SK-N-SH treated with all-trans-retinoic acid at 6 μM for 48 hours (cell line): Measurements from ENCODE around the gene DNAJC15.

Source experiments
- ATAC-seq: fragments of 200-7000 bp; cut with Tn5 transposase; 3 replicates; pipeline ENCODE4 v1.9.1; 2020; ENCODE audit warnings: mild to moderate bottlenecking, moderate library complexity
- ARNTL ChIP-seq: fragments of 450-650 bp; formaldehyde crosslinking; IDR thresholded peaks from 2 replicates; pipeline ENCODE4 v1.5.0; 2020; ENCODE audit warnings: low read depth, mild to moderate bottlenecking, moderate library complexity, borderline replicate concordance
- BACH2 ChIP-seq: fragments of 250-450 bp; sonication (Bioruptor Pico); IDR thresholded peaks from 2 replicates; pipeline ENCODE4 v1.9.0; 2021; ENCODE audit warnings: mild to moderate bottlenecking, borderline replicate concordance
- CSDC2 ChIP-seq: fragments of 250-450 bp; sonication (Bioruptor Pico); IDR thresholded peaks from 2 replicates; pipeline ENCODE4 v1.5.0; 2020; ENCODE audit warnings: mild to moderate bottlenecking, moderate library complexity
- ESRRG ChIP-seq: fragments of 250-450 bp; sonication (Bioruptor Pico); IDR thresholded peaks from 2 replicates; pipeline ENCODE4 v1.6.1; 2021; ENCODE audit warnings: mild to moderate bottlenecking
- ISL1 ChIP-seq: fragments of 250-450 bp; sonication (Bioruptor Pico); IDR thresholded peaks from 2 replicates; pipeline ENCODE4 v2.1.2; 2022; ENCODE audit warnings: mild to moderate bottlenecking, moderate library complexity
- OSR1 ChIP-seq: fragments of 250-450 bp; sonication (Bioruptor Pico); IDR thresholded peaks from 2 replicates; pipeline ENCODE4 v1.8.0; 2022; ENCODE audit warnings: moderate library complexity, mild to moderate bottlenecking, inconsistent platforms
- PPARA ChIP-seq: fragments of 250-450 bp; sonication (Bioruptor Pico); IDR thresholded peaks from 2 replicates; pipeline ENCODE4 v1.5.0; 2020; ENCODE audit warnings: mild to moderate bottlenecking, borderline replicate concordance
- RARB ChIP-seq: fragments of 250-450 bp; sonication (Bioruptor Pico); IDR thresholded peaks from 2 replicates; pipeline ENCODE4 v1.8.0; 2021; ENCODE audit warnings: mild to moderate bottlenecking, moderate library complexity
- SNAI2 ChIP-seq: fragments of 250-450 bp; sonication (Bioruptor Pico); IDR thresholded peaks from 2 replicates; pipeline ENCODE4 v1.5.0; 2020; ENCODE audit warnings: mild to moderate bottlenecking, moderate library complexity
- TCF4 ChIP-seq: fragments of 250-450 bp; sonication (Bioruptor Pico); IDR thresholded peaks from 2 replicates; pipeline ENCODE4 v1.8.0; 2021; ENCODE audit warnings: mild to moderate bottlenecking, moderate library complexity, borderline replicate concordance
- TOX ChIP-seq: fragments of 250-450 bp; sonication (Bioruptor Pico); IDR thresholded peaks from 2 replicates; pipeline ENCODE4 v1.8.0; 2021; ENCODE audit warnings: mild to moderate bottlenecking, moderate library complexity, borderline replicate concordance
- ZC3H10 ChIP-seq: fragments of 250-450 bp; sonication (Bioruptor Pico); IDR thresholded peaks from 2 replicates; pipeline ENCODE4 v1.5.1; 2021; ENCODE audit warnings: mild to moderate bottlenecking, moderate library complexity
- ZFP3 ChIP-seq: fragments of 250-450 bp; sonication (Bioruptor Pico); IDR thresholded peaks from 2 replicates; pipeline ENCODE4 v1.5.0; 2020; ENCODE audit warnings: mild to moderate bottlenecking, moderate library complexity
- ZFP30 ChIP-seq: fragments of 450-650 bp; formaldehyde crosslinking; IDR thresholded peaks from 2 replicates; pipeline ENCODE4 v1.5.0; 2022; ENCODE audit warnings: mild to moderate bottlenecking, moderate library complexity
- ZNF565 ChIP-seq: fragments of 450-650 bp; formaldehyde crosslinking; conservative IDR thresholded peaks from 2 replicates; pipeline ENCODE4 v1.5.0; 2020; ENCODE audit warnings: low read depth, mild to moderate bottlenecking, moderate library complexity
- ZNF8 ChIP-seq: fragments of 450-650 bp; formaldehyde crosslinking; IDR thresholded peaks from 2 replicates; pipeline ENCODE4 v1.5.0; 2020; ENCODE audit warnings: mild to moderate bottlenecking, moderate library complexity
- TF ChIP-seq, protein P1 (sequence below): fragments of 250-450 bp; sonication (Bioruptor Pico); IDR thresholded peaks from 2 replicates; pipeline ENCODE4 v1.5.0; 2020; ENCODE audit warnings: mild to moderate bottlenecking, moderate library complexity
- TF ChIP-seq, protein P2 (sequence below): fragments of 250-450 bp; sonication (Bioruptor Pico); IDR thresholded peaks from 2 replicates; pipeline ENCODE4 v1.8.0; 2020; ENCODE audit warnings: mild to moderate bottlenecking, moderate library complexity, borderline replicate concordance
- TF ChIP-seq, protein P3 (sequence below): fragments of 250-450 bp; sonication (Bioruptor Pico); IDR thresholded peaks from 2 replicates; pipeline ENCODE4 v1.5.1; 2020; ENCODE audit warnings: low read depth, mild to moderate bottlenecking, moderate library complexity
- TF ChIP-seq, protein P4 (sequence below): fragments of 250-450 bp; sonication (Bioruptor Pico); IDR thresholded peaks from 2 replicates; pipeline ENCODE4 v1.8.0; 2021; ENCODE audit warnings: low read depth, mild to moderate bottlenecking, moderate library complexity, borderline replicate concordance
- TF ChIP-seq, protein P5 (sequence below): fragments of 250-450 bp; sonication (Bioruptor Pico); IDR thresholded peaks from 2 replicates; pipeline ENCODE4 v1.5.1; 2021; ENCODE audit warnings: mild to moderate bottlenecking, moderate library complexity

DNAJC15 gene

DNA sequence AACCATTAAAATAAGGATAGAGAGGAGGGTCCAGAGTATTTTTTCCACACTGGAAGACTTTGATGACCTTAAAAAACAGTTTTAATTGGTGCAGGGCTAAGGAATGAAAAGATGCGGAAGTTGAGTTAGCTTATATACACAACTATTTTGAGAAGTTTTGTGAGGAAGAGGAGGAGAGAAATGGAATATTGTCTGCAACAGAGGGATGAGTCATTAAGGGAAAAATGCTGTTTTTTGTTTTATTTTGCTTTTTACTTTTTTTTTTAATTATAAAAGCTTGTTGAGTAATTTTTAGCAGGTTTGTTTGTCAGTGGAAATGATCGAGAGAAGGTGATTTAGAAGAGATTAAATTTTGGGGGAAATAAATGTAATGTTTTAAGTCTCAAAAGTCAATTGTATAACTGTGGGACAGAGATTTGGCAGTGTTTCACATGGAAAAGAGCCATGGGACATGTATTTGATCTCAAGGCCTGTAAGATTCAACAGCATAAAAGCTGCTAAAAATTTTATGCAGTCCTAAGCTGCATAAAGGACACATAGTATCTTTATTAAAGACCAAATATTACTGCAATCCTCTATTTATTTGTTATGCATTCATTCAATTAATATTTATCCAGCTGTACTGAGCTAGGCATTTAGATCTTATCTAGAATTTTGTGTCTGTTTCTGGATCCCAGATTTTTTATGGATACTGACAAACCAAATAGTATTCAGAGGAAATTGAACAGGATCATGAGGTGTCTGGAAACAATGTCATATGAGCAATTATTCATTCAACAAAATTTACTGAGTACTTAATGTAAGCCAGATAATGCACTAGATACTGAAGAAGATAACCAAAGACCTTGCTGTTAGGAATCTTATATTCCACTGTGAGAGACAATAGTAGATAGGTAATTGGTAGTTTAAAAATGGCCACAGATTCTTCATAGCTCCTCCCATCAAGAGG, 72.7 kb downstream of the DNAJC15 start:
- TF ChIP-seq ISL1 (CRISPR knock-in tag): peak; percentile 45; the same call in 1 of the 2 replicates
- TF ChIP-seq TCF4 (CRISPR knock-in tag): peak; percentile 69; the same call in 1 of the 2 replicates
- no peak for TF ChIP-seq ZNF8
- TF ChIP-seq, all 23 proteins: peak for 2
- peak; percentile 72 for ATAC-seq

DNA sequence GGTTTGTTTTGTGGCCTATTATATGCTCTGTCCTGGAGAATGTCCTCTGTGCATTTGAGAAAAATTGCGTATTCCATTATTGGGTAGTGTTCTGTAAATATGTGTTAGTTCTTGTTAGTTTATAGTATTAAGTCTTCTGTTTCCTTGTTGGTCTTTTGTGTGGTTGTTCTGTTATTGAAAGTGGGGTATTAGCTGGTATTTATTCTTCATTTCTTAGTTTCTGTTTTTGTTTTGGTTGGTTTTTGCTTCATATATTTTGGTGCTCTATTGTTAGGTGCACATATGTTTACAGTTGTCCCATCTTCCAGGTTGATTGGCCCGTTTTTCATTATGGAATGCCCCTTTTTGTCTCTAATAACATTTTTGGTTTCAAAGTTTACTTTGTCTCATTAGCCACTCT, 77.3 kb downstream of the DNAJC15 start:
- TF ChIP-seq BACH2 (CRISPR knock-in tag) (no peak), PPARA (no peak), ZNF565 (CRISPR knock-in tag) (no peak), ZFP30 (CRISPR knock-in tag) (no peak), ZFP3 (no peak), ZNF8 (no peak), ARNTL (CRISPR knock-in tag) (no peak), TOX (CRISPR knock-in tag) (no peak), CSDC2 (CRISPR knock-in tag) (no peak), ESRRG (CRISPR knock-in tag) (no peak), RARB (CRISPR knock-in tag) (no peak), SNAI2 (CRISPR knock-in tag) (no peak), OSR1 (CRISPR knock-in tag) (no peak), ZC3H10 (no peak)
- TF ChIP-seq, protein P1, sequence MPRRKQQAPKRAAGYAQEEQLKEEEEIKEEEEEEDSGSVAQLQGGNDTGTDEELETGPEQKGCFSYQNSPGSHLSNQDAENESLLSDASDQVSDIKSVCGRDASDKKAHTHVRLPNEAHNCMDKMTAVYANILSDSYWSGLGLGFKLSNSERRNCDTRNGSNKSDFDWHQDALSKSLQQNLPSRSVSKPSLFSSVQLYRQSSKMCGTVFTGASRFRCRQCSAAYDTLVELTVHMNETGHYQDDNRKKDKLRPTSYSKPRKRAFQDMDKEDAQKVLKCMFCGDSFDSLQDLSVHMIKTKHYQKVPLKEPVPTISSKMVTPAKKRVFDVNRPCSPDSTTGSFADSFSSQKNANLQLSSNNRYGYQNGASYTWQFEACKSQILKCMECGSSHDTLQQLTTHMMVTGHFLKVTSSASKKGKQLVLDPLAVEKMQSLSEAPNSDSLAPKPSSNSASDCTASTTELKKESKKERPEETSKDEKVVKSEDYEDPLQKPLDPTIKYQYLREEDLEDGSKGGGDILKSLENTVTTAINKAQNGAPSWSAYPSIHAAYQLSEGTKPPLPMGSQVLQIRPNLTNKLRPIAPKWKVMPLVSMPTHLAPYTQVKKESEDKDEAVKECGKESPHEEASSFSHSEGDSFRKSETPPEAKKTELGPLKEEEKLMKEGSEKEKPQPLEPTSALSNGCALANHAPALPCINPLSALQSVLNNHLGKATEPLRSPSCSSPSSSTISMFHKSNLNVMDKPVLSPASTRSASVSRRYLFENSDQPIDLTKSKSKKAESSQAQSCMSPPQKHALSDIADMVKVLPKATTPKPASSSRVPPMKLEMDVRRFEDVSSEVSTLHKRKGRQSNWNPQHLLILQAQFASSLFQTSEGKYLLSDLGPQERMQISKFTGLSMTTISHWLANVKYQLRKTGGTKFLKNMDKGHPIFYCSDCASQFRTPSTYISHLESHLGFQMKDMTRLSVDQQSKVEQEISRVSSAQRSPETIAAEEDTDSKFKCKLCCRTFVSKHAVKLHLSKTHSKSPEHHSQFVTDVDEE (CRISPR knock-in tag): no peak
- TF ChIP-seq, protein P2, sequence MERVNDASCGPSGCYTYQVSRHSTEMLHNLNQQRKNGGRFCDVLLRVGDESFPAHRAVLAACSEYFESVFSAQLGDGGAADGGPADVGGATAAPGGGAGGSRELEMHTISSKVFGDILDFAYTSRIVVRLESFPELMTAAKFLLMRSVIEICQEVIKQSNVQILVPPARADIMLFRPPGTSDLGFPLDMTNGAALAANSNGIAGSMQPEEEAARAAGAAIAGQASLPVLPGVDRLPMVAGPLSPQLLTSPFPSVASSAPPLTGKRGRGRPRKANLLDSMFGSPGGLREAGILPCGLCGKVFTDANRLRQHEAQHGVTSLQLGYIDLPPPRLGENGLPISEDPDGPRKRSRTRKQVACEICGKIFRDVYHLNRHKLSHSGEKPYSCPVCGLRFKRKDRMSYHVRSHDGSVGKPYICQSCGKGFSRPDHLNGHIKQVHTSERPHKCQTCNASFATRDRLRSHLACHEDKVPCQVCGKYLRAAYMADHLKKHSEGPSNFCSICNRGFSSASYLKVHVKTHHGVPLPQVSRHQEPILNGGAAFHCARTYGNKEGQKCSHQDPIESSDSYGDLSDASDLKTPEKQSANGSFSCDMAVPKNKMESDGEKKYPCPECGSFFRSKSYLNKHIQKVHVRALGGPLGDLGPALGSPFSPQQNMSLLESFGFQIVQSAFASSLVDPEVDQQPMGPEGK (CRISPR knock-in tag): no peak
- TF ChIP-seq, protein P3, sequence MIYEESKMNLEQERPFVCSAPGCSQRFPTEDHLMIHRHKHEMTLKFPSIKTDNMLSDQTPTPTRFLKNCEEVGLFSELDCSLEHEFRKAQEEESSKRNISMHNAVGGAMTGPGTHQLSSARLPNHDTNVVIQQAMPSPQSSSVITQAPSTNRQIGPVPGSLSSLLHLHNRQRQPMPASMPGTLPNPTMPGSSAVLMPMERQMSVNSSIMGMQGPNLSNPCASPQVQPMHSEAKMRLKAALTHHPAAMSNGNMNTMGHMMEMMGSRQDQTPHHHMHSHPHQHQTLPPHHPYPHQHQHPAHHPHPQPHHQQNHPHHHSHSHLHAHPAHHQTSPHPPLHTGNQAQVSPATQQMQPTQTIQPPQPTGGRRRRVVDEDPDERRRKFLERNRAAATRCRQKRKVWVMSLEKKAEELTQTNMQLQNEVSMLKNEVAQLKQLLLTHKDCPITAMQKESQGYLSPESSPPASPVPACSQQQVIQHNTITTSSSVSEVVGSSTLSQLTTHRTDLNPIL: no peak
- TF ChIP-seq, protein P4, sequence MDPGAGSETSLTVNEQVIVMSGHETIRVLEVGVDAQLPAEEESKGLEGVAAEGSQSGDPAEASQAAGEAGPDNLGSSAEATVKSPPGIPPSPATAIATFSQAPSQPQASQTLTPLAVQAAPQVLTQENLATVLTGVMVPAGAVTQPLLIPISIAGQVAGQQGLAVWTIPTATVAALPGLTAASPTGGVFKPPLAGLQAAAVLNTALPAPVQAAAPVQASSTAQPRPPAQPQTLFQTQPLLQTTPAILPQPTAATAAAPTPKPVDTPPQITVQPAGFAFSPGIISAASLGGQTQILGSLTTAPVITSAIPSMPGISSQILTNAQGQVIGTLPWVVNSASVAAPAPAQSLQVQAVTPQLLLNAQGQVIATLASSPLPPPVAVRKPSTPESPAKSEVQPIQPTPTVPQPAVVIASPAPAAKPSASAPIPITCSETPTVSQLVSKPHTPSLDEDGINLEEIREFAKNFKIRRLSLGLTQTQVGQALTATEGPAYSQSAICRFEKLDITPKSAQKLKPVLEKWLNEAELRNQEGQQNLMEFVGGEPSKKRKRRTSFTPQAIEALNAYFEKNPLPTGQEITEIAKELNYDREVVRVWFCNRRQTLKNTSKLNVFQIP (CRISPR knock-in tag): no peak
- TF ChIP-seq, protein P5, sequence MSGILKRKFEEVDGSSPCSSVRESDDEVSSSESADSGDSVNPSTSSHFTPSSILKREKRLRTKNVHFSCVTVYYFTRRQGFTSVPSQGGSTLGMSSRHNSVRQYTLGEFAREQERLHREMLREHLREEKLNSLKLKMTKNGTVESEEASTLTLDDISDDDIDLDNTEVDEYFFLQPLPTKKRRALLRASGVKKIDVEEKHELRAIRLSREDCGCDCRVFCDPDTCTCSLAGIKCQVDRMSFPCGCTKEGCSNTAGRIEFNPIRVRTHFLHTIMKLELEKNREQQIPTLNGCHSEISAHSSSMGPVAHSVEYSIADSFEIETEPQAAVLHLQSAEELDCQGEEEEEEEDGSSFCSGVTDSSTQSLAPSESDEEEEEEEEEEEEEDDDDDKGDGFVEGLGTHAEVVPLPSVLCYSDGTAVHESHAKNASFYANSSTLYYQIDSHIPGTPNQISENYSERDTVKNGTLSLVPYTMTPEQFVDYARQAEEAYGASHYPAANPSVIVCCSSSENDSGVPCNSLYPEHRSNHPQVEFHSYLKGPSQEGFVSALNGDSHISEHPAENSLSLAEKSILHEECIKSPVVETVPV (CRISPR knock-in tag): no peak
- no peak for ATAC-seq

DNA sequence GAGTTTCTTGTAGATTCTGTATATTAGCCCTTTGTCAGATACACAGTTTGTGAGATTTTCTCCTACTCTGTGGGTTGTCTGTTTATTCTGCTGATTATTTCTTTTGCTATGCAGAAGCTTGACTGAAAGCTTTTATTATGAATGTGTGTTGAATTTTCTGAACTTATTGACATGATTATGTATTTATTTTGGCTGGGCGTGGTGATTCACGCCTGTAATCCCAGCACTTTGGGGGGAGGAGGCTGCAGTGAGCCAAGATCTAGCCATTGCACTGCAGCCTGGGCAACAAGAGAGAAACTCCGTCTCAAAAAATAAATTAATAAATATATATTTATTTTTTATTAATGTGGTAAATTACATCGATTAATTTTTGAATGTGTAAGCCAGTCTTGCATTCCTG, 78.9 kb downstream of the DNAJC15 start:
- no peak for ATAC-seq
- TF ChIP-seq ARNTL (CRISPR knock-in tag) (no peak), OSR1 (CRISPR knock-in tag) (no peak), CSDC2 (CRISPR knock-in tag) (no peak), ESRRG (CRISPR knock-in tag) (no peak), ZFP30 (CRISPR knock-in tag) (no peak), ZFP3 (no peak), TCF4 (CRISPR knock-in tag) (no peak), TOX (CRISPR knock-in tag) (no peak), BACH2 (CRISPR knock-in tag) (no peak)
- TF ChIP-seq, protein P4 (CRISPR knock-in tag): no peak
- TF ChIP-seq, protein P5 (CRISPR knock-in tag): no peak
